KMS-11 (cell line): ENCODE results near the gene ADCY4.

ENCODE experiments used
- H2AFZ ChIP-seq: fragments of 200-600 bp; sonication (generic); 2 replicates; pipeline ENCODE4 v1.6.1; 2016; ENCODE audit warnings: antibody characterized with exemption, mixed run types, low read depth
- H3K27ac ChIP-seq: fragments of 200-600 bp; sonication (generic); 2 replicates; pipeline ENCODE4 v1.6.1; 2016; ENCODE audit warnings: mild to moderate bottlenecking, mixed run types
- H3K27me3 ChIP-seq: fragments of 200-600 bp; sonication (generic); 2 replicates; pipeline ENCODE4 v1.6.1; 2017; ENCODE audit warnings: mild to moderate bottlenecking, low read depth, mixed run types, moderate library complexity; ENCODE audit not compliant: insufficient read depth
- H3K36me3 ChIP-seq: fragments of 200-600 bp; sonication (generic); 2 replicates; pipeline ENCODE4 v1.6.1; 2017; ENCODE audit warnings: mild to moderate bottlenecking, mixed run types; ENCODE audit not compliant: insufficient read depth
- H3K4me1 ChIP-seq: fragments of 200-600 bp; sonication (generic); 2 replicates; pipeline ENCODE4 v1.6.1; 2016; ENCODE audit warnings: mild to moderate bottlenecking, low read depth, mixed run types; ENCODE audit not compliant: poor library complexity, severe bottlenecking
- H3K4me2 ChIP-seq: fragments of 200-600 bp; sonication (generic); 2 replicates; pipeline ENCODE4 v1.7.0; 2016; ENCODE audit warnings: mild to moderate bottlenecking, mixed run types
- H3K4me3 ChIP-seq: fragments of 200-600 bp; sonication (generic); IDR thresholded peaks from 2 replicates; pipeline ENCODE4 v1.6.1; 2017; ENCODE audit warnings: low read depth, low read length, mixed read lengths; ENCODE audit not compliant: insufficient read depth
- H3K79me2 ChIP-seq: fragments of 200-600 bp; sonication (generic); 2 replicates; pipeline ENCODE4 v1.6.1; 2016; ENCODE audit warnings: low read depth, mixed run types; ENCODE audit not compliant: insufficient read depth
- H3K9ac ChIP-seq: fragments of 200-600 bp; sonication (generic); 2 replicates; pipeline ENCODE4 v1.6.1; 2016; ENCODE audit warnings: mild to moderate bottlenecking, mixed run types
- H4K20me1 ChIP-seq: fragments of 200-600 bp; sonication (generic); 2 replicates; pipeline ENCODE4 v1.6.1; 2016; ENCODE audit warnings: mild to moderate bottlenecking, mixed run types; ENCODE audit not compliant: insufficient read depth
- TF ChIP-seq, protein P1 (sequence below): fragments of 200-600 bp; sonication (generic); conservative IDR thresholded peaks from 2 replicates; pipeline ENCODE4 v1.6.1; 2017; ENCODE audit warnings: low read depth, mild to moderate bottlenecking, antibody characterized with exemption, low read length, moderate library complexity, mixed read lengths

Gene ADCY4

GRCh38 chr14:24304019-24304387 lies 30.9 kb downstream of the ADCY4 start:
- Histone ChIP-seq H3K4me3 (no peak overlapping the region), H3K4me2 (no peak overlapping the region), H3K27ac (no peak overlapping the region), H3K27me3 (no peaks in the 10 kb centered on the region), H4K20me1 (no peaks in the 10 kb centered on the region), H3K79me2 (peaks cover 12% of the 10 kb centered on the region; the same call in 1 of the 2 replicates), H3K9ac (no peak overlapping the region), H3K4me1 (peaks cover 13% of the 10 kb centered on the region), H3K36me3 (no peaks in the 10 kb centered on the region), H2AFZ (no peak overlapping the region)
- TF ChIP-seq, protein P1, sequence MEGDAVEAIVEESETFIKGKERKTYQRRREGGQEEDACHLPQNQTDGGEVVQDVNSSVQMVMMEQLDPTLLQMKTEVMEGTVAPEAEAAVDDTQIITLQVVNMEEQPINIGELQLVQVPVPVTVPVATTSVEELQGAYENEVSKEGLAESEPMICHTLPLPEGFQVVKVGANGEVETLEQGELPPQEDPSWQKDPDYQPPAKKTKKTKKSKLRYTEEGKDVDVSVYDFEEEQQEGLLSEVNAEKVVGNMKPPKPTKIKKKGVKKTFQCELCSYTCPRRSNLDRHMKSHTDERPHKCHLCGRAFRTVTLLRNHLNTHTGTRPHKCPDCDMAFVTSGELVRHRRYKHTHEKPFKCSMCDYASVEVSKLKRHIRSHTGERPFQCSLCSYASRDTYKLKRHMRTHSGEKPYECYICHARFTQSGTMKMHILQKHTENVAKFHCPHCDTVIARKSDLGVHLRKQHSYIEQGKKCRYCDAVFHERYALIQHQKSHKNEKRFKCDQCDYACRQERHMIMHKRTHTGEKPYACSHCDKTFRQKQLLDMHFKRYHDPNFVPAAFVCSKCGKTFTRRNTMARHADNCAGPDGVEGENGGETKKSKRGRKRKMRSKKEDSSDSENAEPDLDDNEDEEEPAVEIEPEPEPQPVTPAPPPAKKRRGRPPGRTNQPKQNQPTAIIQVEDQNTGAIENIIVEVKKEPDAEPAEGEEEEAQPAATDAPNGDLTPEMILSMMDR, result no peak

DNA sequence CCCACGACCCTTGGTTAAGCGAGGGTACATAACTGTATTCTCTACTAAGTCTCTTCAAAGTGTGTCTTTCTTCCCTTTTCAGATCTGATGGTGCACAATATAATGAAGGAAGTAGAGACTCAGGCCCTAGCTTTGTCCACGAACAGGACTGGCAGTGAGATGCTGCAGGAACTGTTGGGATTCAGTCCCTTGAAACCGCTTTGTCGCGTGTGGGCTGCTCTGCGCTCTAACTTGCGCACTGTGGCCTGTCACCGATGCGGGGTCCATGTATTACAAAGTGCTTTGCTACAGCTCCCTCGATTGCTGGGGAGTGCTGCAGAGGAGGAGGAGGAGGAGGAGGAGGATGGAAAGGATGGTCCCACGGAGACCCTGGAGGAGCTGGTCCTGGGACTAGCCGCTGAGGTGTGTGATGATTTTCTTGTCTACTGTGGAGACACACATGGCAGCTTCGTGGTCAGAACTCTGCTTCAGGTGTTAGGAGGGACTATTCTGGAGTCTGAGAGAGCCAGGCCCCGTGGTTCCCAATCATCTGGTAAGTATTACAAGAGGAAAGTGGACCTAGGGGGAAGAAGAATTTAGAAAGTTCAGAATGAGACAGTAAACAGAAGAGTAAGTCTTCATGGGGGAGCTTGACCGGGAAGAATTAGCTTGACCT lies 34.4 kb downstream of the ADCY4 start:
- Histone ChIP-seq H3K4me2 (peak overlapping the region; percentile 66), H3K9ac (peak overlapping the region; percentile 55; the same call in 1 of the 2 replicates), H3K4me1 (peaks cover 14% of the 10 kb centered on the region), H3K27me3 (no peaks in the 10 kb centered on the region), H3K36me3 (no peaks in the 10 kb centered on the region), H3K27ac (peak overlapping the region; percentile 45; the same call in 1 of the 2 replicates), H4K20me1 (no peaks in the 10 kb centered on the region), H3K4me3 (no peak overlapping the region), H3K79me2 (peaks cover 12% of the 10 kb centered on the region; the same call in 1 of the 2 replicates), H2AFZ (peak overlapping the region; percentile 66; the same call in 1 of the 2 replicates)
- TF ChIP-seq, protein P1, result no peak

- Histone ChIP-seq H3K9ac (peak within 1 kb of the TSS; percentile 55; the same call in 1 of the 2 replicates), H3K4me2 (peak within 1 kb of the TSS; percentile 78), H2AFZ (peak within 1 kb of the TSS; percentile 66), H3K36me3 (no peaks in the 10 kb centered on the region), H3K4me1 (peaks cover 14% of the 10 kb centered on the region), H3K27me3 (no peaks in the 10 kb centered on the region), H3K27ac (peak within 1 kb of the TSS; percentile 45), H3K79me2 (peaks cover 12% of the 10 kb centered on the region; the same call in 1 of the 2 replicates), H3K4me3 (no peak within 1 kb of the TSS), H4K20me1 (no peaks in the 10 kb centered on the region)
- TF ChIP-seq, protein P1, result no peak
Observed at GRCh38 chr14:24299255-24300191, 35.3 kb downstream of the ADCY4 start, which contains the start of the genes DHRS1 and NOP9. TSS of gene DHRS1 (minus strand) at chr14:24299780. CDS start at chr14:24299106, 674 bp downstream. TSS of gene NOP9 (plus strand) at chr14:24299850. CDS start at chr14:24299955, 105 bp downstream.

DNA sequence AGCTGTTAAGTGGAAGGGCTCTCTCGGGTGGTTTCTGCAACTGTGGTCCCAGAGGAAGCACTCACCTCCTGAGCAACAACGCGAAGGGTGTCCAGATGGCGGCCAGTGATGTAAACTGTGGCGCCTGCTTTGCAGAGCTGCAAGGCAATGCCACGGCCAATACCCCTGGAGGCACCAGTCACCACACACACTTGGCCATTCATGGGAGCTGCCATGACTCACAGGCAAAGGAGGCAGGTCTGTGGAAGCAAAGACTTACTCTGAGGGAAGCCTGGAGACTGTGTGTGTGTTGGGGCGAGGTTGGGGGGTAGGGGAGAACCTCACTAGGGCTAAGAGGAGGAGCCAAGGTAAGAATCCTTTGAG lies 36.0 kb downstream of the ADCY4 start:
- no peaks in the 10 kb centered on the region for H3K27me3 ChIP-seq
- H4K20me1 ChIP-seq, result no peaks in the 10 kb centered on the region
- H3K36me3 ChIP-seq, result no peaks in the 10 kb centered on the region
- peak overlapping the region; percentile 78 for H3K4me2 ChIP-seq
- TF ChIP-seq, protein P1, result no peak
- peaks cover 14% of the 10 kb centered on the region for H3K4me1 ChIP-seq
- H3K4me3 ChIP-seq, result no peak overlapping the region
- peak overlapping the region; percentile 66; the same call in 1 of the 2 replicates for H2AFZ ChIP-seq
- H3K9ac ChIP-seq, result peak overlapping the region; percentile 55; the same call in 1 of the 2 replicates
- peaks cover 12% of the 10 kb centered on the region; the same call in 1 of the 2 replicates for H3K79me2 ChIP-seq
- peak overlapping the region; percentile 45; the same call in 1 of the 2 replicates for H3K27ac ChIP-seq
